ENCODE measurements around the gene PSME2. TPM values are rescaled to one million over a fixed set of nuclear protein-coding genes. Genes with fewer than 3 reads are reported as not detected.

PSME2 gene
- total RNA-seq, 1 donor from 2014 or later: 53.6 TPM

DNA sequence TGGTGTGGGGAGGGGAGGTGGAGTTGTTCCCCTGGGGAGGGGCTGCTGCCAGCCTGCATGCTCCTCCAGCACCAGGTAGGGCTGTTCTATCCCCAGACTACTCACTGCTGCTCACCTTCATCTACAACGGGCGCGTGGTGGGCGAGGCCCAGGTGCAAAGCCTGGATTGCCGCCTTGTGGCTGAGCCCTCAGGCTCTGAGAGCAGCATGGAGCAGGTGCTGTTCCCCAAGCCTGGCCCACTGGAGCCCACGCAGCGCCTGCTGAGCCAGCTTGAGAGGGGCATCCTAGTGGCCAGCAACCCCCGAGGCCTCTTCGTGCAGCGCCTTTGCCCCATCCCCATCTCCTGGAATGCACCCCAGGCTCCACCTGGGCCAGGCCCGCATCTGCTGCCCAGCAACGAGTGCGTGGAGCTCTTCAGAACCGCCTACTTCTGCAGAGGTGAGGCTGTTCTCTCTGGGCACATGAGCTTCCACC, 18.1 kb upstream of the PSME2 start:
- Mint-ChIP-seq H3K4me3 (ENCODE audit: unreplicated experiment) (no peak overlapping the region), H3K27ac (ENCODE audit: unreplicated experiment) (no peak overlapping the region), H3K27me3 (ENCODE audit: low read depth) (no peaks in the 10 kb centered on the region), H3K9me3 (ENCODE audit: low read depth) (no peaks in the 10 kb centered on the region), H3K36me3 (ENCODE audit: low read depth) (peaks cover 38% of the 10 kb centered on the region), H3K4me1 (ENCODE audit: low read depth) (peaks cover 20% of the 10 kb centered on the region)
- peak; percentile 80 for DNase-seq (ENCODE audit: low spot score)
- TF ChIP-seq, protein P1, sequence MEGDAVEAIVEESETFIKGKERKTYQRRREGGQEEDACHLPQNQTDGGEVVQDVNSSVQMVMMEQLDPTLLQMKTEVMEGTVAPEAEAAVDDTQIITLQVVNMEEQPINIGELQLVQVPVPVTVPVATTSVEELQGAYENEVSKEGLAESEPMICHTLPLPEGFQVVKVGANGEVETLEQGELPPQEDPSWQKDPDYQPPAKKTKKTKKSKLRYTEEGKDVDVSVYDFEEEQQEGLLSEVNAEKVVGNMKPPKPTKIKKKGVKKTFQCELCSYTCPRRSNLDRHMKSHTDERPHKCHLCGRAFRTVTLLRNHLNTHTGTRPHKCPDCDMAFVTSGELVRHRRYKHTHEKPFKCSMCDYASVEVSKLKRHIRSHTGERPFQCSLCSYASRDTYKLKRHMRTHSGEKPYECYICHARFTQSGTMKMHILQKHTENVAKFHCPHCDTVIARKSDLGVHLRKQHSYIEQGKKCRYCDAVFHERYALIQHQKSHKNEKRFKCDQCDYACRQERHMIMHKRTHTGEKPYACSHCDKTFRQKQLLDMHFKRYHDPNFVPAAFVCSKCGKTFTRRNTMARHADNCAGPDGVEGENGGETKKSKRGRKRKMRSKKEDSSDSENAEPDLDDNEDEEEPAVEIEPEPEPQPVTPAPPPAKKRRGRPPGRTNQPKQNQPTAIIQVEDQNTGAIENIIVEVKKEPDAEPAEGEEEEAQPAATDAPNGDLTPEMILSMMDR (IDR thresholded peaks at IDR 0.05): no peak

DNA sequence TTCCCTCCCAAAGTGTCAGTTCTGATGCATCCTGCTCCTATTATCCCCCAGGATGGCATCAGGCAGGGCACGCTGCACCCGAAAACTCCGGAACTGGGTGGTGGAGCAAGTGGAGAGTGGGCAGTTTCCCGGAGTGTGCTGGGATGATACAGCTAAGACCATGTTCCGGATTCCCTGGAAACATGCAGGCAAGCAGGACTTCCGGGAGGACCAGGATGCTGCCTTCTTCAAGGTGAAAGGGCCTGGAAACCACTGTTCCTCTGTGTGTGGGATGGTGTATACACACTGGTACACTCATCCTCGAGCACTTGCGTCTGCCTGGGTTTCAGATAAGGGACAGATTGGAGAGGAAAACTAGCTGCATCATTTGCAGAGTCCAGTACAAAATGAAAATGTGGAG, 15.7 kb upstream of the PSME2 start:
- Mint-ChIP-seq H3K27ac (ENCODE audit: unreplicated experiment) (peak overlapping the region; percentile 85), H3K27me3 (ENCODE audit: low read depth) (no peaks in the 10 kb centered on the region), H3K36me3 (ENCODE audit: low read depth) (peaks cover 32% of the 10 kb centered on the region), H3K9me3 (ENCODE audit: low read depth) (no peaks in the 10 kb centered on the region), H3K4me1 (ENCODE audit: low read depth) (peaks cover 20% of the 10 kb centered on the region), H3K4me3 (ENCODE audit: unreplicated experiment) (peak overlapping the region; percentile 86)
- peak; percentile 40 for DNase-seq (ENCODE audit: low spot score)
- TF ChIP-seq, protein P1 (IDR thresholded peaks at IDR 0.05): no peak

GRCh38 chr14:24160850-24161804, 14.7 kb upstream of the PSME2 start, which contains the start of gene IRF9:
TSS of gene IRF9 (plus strand) at chr14:24161265. CDS start at chr14:24162145, 880 bp downstream.
- Mint-ChIP-seq H3K4me1 (ENCODE audit: low read depth) (peaks cover 20% of the 10 kb centered on the region), H3K9me3 (ENCODE audit: low read depth) (no peaks in the 10 kb centered on the region), H3K4me3 (ENCODE audit: unreplicated experiment) (peak within 1 kb of the TSS; percentile 86), H3K36me3 (ENCODE audit: low read depth) (peaks cover 32% of the 10 kb centered on the region), H3K27ac (ENCODE audit: unreplicated experiment) (peak within 1 kb of the TSS; percentile 85), H3K27me3 (ENCODE audit: low read depth) (no peaks in the 10 kb centered on the region)
- TF ChIP-seq, protein P1 (IDR thresholded peaks at IDR 0.05): peak; percentile 98
- DNase-seq (ENCODE audit: low spot score): peak; percentile 95

DNA sequence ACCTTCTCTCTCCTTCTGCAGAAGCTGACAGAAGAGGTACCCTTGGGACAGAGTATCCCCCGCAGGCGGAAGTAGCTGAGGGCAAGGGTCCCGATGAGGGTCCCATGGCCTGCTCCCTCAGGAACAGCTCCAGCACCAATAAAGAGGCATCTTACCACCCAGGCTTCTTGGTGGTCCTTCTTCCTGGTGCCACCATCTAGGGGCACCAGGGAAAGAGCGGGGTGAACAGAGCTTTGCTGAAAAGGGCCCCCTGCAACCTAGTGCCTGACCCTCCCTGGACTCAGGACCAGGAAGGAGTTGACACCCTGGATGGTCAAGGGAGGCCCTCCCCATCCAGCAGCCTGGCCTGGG, 14.1 kb upstream of the PSME2 start:
- H3K27me3 Mint-ChIP-seq (ENCODE audit: low read depth): no peaks in the 10 kb centered on the region
- peak overlapping the region; percentile 85 for H3K27ac Mint-ChIP-seq (ENCODE audit: unreplicated experiment)
- peaks cover 32% of the 10 kb centered on the region for H3K36me3 Mint-ChIP-seq (ENCODE audit: low read depth)
- DNase-seq (ENCODE audit: low spot score): peak; percentile 58
- no peaks in the 10 kb centered on the region for H3K9me3 Mint-ChIP-seq (ENCODE audit: low read depth)
- H3K4me1 Mint-ChIP-seq (ENCODE audit: low read depth): peaks cover 20% of the 10 kb centered on the region
- TF ChIP-seq, protein P1 (IDR thresholded peaks at IDR 0.05): no peak
- H3K4me3 Mint-ChIP-seq (ENCODE audit: unreplicated experiment): peak overlapping the region; percentile 86

DNA sequence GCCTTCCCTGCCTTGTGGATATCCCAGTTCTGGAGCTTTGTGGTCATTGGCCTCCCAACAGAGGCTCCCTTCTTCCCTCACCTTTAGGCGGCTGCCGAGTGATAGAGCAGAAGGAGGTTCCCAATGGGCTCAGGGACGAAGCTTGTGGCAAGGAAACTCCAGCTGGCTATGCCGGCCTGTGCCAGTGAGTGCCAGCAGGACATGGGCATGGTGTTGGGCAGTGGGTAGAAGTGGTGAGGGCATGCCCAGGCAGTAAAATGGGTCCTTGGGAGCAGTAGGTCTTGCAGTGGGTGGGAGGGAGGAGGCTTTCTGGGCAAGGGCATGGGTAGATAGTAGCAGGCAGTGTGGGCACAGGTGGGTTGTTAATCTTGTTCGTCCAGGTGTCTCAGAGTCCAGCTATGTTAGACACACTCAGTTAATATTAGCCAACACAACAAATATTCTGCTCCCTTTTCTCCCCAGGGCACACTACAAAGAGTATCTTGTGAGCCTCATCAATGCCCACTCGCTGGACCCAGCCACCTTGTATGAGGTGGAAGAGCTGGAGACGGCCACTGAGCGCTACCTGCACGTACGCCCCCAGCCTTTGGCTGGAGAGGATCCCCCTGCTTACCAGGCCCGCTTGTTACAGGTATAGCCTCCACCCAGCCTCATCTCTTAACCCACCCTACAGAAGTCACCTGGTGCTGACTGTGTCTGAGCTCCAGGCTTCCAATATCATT, 13.5 kb upstream of the PSME2 start:
- TF ChIP-seq, protein P1 (IDR thresholded peaks at IDR 0.05): no peak
- Mint-ChIP-seq H3K36me3 (ENCODE audit: low read depth) (peaks cover 31% of the 10 kb centered on the region), H3K9me3 (ENCODE audit: low read depth) (no peaks in the 10 kb centered on the region), H3K27ac (ENCODE audit: unreplicated experiment) (peak overlapping the region; percentile 22), H3K27me3 (ENCODE audit: low read depth) (no peaks in the 10 kb centered on the region), H3K4me3 (ENCODE audit: unreplicated experiment) (no peak overlapping the region), H3K4me1 (ENCODE audit: low read depth) (peaks cover 20% of the 10 kb centered on the region)
- DNase-seq (ENCODE audit: low spot score): peak; percentile 73
